ENCODE results near the gene SYNPO2. TPM values are rescaled to one million over a fixed set of nuclear protein-coding genes. Genes with fewer than 3 reads are reported as not detected.

The SYNPO2 gene
- total and polyA plus RNA-seq, 10 donors = 3.6 to 72.1 (median 29.0) TPM

DNA sequence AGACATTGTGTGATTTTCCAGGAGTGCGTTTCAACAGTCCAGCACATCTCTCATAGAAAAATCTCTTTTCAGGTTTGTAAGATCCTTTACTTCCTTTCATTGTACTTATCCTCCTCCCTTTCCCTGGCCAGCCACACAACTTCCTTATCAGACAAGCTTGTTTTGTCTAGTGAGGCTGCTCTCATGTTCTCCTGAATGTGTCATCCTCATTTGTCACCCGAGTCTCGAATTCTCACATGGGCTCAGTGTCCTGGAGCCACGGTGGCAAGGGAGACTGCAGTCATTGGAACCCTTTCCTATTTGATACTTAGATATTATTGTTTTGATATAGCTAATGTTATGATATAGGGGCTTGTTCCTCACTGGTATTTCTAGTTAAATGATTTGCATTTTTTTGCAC is 16.9 kb downstream of the SYNPO2 start:
- H3K27me3 ChIP-seq (replicated peaks in 1 of 7) = no peaks in the 10 kb centered on the region
- H3K27ac ChIP-seq = peak overlapping the region in 5 of 8 donors; percentile 19 to 51 (median 48)
- TF ChIP-seq, protein P1, sequence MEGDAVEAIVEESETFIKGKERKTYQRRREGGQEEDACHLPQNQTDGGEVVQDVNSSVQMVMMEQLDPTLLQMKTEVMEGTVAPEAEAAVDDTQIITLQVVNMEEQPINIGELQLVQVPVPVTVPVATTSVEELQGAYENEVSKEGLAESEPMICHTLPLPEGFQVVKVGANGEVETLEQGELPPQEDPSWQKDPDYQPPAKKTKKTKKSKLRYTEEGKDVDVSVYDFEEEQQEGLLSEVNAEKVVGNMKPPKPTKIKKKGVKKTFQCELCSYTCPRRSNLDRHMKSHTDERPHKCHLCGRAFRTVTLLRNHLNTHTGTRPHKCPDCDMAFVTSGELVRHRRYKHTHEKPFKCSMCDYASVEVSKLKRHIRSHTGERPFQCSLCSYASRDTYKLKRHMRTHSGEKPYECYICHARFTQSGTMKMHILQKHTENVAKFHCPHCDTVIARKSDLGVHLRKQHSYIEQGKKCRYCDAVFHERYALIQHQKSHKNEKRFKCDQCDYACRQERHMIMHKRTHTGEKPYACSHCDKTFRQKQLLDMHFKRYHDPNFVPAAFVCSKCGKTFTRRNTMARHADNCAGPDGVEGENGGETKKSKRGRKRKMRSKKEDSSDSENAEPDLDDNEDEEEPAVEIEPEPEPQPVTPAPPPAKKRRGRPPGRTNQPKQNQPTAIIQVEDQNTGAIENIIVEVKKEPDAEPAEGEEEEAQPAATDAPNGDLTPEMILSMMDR (IDR thresholded peaks at IDR 0.05 in 8 of 11, conservative IDR thresholded peaks at IDR 0.05 in 3 of 11) = no peak
- DNase-seq = no peak
- H3K4me1 ChIP-seq = peaks cover 0 to 7% (median 3%) of the 10 kb centered on the region in 6 donors
- intact Hi-C loops (cut with DNase I; ENCODE audit: low total_unique reads) = no loop called here
- no peak overlapping the region for H3K4me3 ChIP-seq
- H3K9me3 ChIP-seq = no peaks in the 10 kb centered on the region
- 52 to 73% (median 66%) methylated on average over 4 of the region's 4 CpGs for WGBS, 5 donors
- H3K36me3 ChIP-seq = no peaks in the 10 kb centered on the region

- H3K27ac ChIP-seq = peak overlapping the region in 1 of 8 donors; percentile 12
- no peaks in the 10 kb centered on the region for H3K9me3 ChIP-seq
- H3K36me3 ChIP-seq = no peaks in the 10 kb centered on the region
- TF ChIP-seq POLR2A (IDR thresholded peaks at IDR 0.05) = no peak
- TF ChIP-seq, protein P1 (IDR thresholded peaks at IDR 0.05 in 8 of 11, conservative IDR thresholded peaks at IDR 0.05 in 3 of 11) = no peak
- TF ChIP-seq POLR2AphosphoS5 (IDR thresholded peaks at IDR 0.05) = no peak
- H3K27me3 ChIP-seq (replicated peaks in 1 of 7) = no peaks in the 10 kb centered on the region
- H3K4me1 ChIP-seq = peaks cover 0 to 7% (median 3%) of the 10 kb centered on the region in 6 donors
- 68 to 78% (median 75%) methylated on average over 8 of the region's 8 CpGs for WGBS, 5 donors
- intact Hi-C loops (cut with DNase I; ENCODE audit: low total_unique reads) = no loop called here
- DNase-seq = no peak
- H3K4me3 ChIP-seq = no peak overlapping the region
Observed at GRCh38 chr4:118909173-118909956, 20.7 kb downstream of the SYNPO2 start.

GRCh38 chr4:118910221-118910620 is 21.6 kb downstream of the SYNPO2 start:
- intact Hi-C loops (cut with DNase I; ENCODE audit: low total_unique reads) = no loop called here
- peaks cover 0 to 5% (median 0%) of the 10 kb centered on the region in 6 donors for H3K4me1 ChIP-seq
- no peaks in the 10 kb centered on the region for H3K36me3 ChIP-seq
- H3K27ac ChIP-seq = no peak overlapping the region
- H3K27me3 ChIP-seq (replicated peaks in 1 of 7) = no peaks in the 10 kb centered on the region
- WGBS, 5 donors = 60 to 81% (median 73%) methylated on average over 3 of the region's 3 CpGs
- no peaks in the 10 kb centered on the region for H3K9me3 ChIP-seq
- H3K4me3 ChIP-seq = no peak overlapping the region
- TF ChIP-seq, protein P1 (IDR thresholded peaks at IDR 0.05 in 8 of 11, conservative IDR thresholded peaks at IDR 0.05 in 3 of 11) = no peak
- TF ChIP-seq POLR2AphosphoS5 (IDR thresholded peaks at IDR 0.05) = no peak
- TF ChIP-seq POLR2A (IDR thresholded peaks at IDR 0.05) = no peak
- no peak for DNase-seq

GRCh38 chr4:118911238-118911703 is 22.6 kb downstream of the SYNPO2 start:
- TF ChIP-seq POLR2A (IDR thresholded peaks at IDR 0.05) (no peak), POLR2AphosphoS5 (IDR thresholded peaks at IDR 0.05) (no peak)
- TF ChIP-seq, protein P1 (IDR thresholded peaks at IDR 0.05 in 8 of 11, conservative IDR thresholded peaks at IDR 0.05 in 3 of 11) = no peak
- H3K4me3 ChIP-seq = no peak overlapping the region
- DNase-seq = no peak
- 68 to 88% (median 81%) methylated on average over 3 of the region's 3 CpGs for WGBS, 5 donors
- intact Hi-C loops (cut with DNase I; ENCODE audit: low total_unique reads) = no loop called here
- H3K4me1 ChIP-seq = no peaks in the 10 kb centered on the region
- no peaks in the 10 kb centered on the region for H3K27me3 ChIP-seq (replicated peaks in 1 of 7)
- no peaks in the 10 kb centered on the region for H3K9me3 ChIP-seq
- H3K27ac ChIP-seq = no peak overlapping the region
- no peaks in the 10 kb centered on the region for H3K36me3 ChIP-seq
